GM23338 (cell line): ENCODE data around the gene SEMG1. TPM values are rescaled to one million over a fixed set of nuclear protein-coding genes. Genes with fewer than 3 reads are reported as not detected.

Source experiments
- ATAC-seq: fragments of 200-7000 bp; cut with Tn5 transposase; 3 replicates; pipeline ENCODE4 v1.9.1; 2020
- DNase-seq: peaks from one replicate; pipeline ENCODE4 v3.0.0-alpha.2; 2015; ENCODE audit warnings: low spot score
- H2AFZ ChIP-seq: fragments of 200-600 bp; sonication (generic); 2 replicates; pipeline ENCODE4 v1.8.0; 2016; ENCODE audit warnings: antibody characterized with exemption, mild to moderate bottlenecking, moderate library complexity
- H3F3A ChIP-seq: fragments of 200-600 bp; sonication (generic); replicated peaks from 2 replicates; pipeline ENCODE4 v1.8.0; 2017; ENCODE audit warnings: antibody characterized with exemption, mixed run types, low read depth
- H3K27ac ChIP-seq: fragments of 200-600 bp; sonication (generic); 2 replicates; pipeline ENCODE4 v1.6.1; 2016; ENCODE audit warnings: low read depth
- H3K27me3 ChIP-seq: fragments of 200-600 bp; sonication (generic); 2 replicates; pipeline ENCODE4 v1.8.0; 2016; ENCODE audit warnings: mild to moderate bottlenecking, mixed run types, moderate library complexity; ENCODE audit not compliant: insufficient read depth
- H3K36me3 ChIP-seq: fragments of 200-600 bp; sonication (generic); 2 replicates; pipeline ENCODE4 v1.8.0; 2016; ENCODE audit warnings: mild to moderate bottlenecking; ENCODE audit not compliant: insufficient read depth
- H3K4me1 ChIP-seq: fragments of 200-600 bp; sonication (generic); 2 replicates; pipeline ENCODE4 v1.8.0; 2016; ENCODE audit warnings: mild to moderate bottlenecking, moderate library complexity; ENCODE audit not compliant: insufficient read depth
- H3K4me2 ChIP-seq: fragments of 200-600 bp; sonication (generic); 2 replicates; pipeline ENCODE4 v1.7.1; 2017; ENCODE audit warnings: mixed run types
- H3K4me3 ChIP-seq: fragments of 200-600 bp; sonication (generic); 2 replicates; pipeline ENCODE4 v1.6.1; 2016; ENCODE audit warnings: mixed run types
- H3K79me2 ChIP-seq: fragments of 200-600 bp; sonication (generic); replicated peaks from 2 replicates; pipeline ENCODE4 v1.8.0; 2017; ENCODE audit warnings: mild to moderate bottlenecking; ENCODE audit not compliant: insufficient read depth
- H3K9me2 ChIP-seq: fragments of 200-600 bp; sonication (generic); 2 replicates; pipeline ENCODE4 v1.8.0; 2017; ENCODE audit not compliant: insufficient read depth
- H4K20me1 ChIP-seq: fragments of 200-600 bp; sonication (generic); replicated peaks from 2 replicates; pipeline ENCODE4 v1.8.0; 2017; ENCODE audit warnings: mild to moderate bottlenecking; ENCODE audit not compliant: insufficient read depth
- H3K27ac Mint-ChIP-seq: 2 replicates; pipeline ENCODE4 v1.8.0; 2020; ENCODE audit warnings: inconsistent platforms, mild to moderate bottlenecking, moderate library complexity, mixed read lengths
- H3K27me3 Mint-ChIP-seq: 3 replicates; pipeline ENCODE4 v1.8.0; 2022; ENCODE audit warnings: low read depth, mild to moderate bottlenecking, moderate library complexity, mixed read lengths, inconsistent platforms; ENCODE audit not compliant: insufficient read depth, poor library complexity
- H3K36me3 Mint-ChIP-seq: 3 replicates; pipeline ENCODE4 v1.8.0; 2021; ENCODE audit warnings: low read depth, mild to moderate bottlenecking, inconsistent platforms, moderate library complexity, mixed read lengths
- H3K4me1 Mint-ChIP-seq: 3 replicates; pipeline ENCODE4 v1.8.0; 2020; ENCODE audit warnings: mild to moderate bottlenecking, inconsistent platforms, mixed read lengths
- H3K4me3 Mint-ChIP-seq: 3 replicates; pipeline ENCODE4 v1.8.0; 2021; ENCODE audit warnings: moderate library complexity, mild to moderate bottlenecking, inconsistent platforms, mixed read lengths
- H3K9me3 Mint-ChIP-seq: 3 replicates; pipeline ENCODE4 v1.8.0; 2020; ENCODE audit warnings: moderate library complexity, mild to moderate bottlenecking, inconsistent platforms, mixed read lengths
- CREB1 ChIP-seq: fragments of 250-450 bp; sonication (Bioruptor Pico); IDR thresholded peaks from 2 replicates; pipeline ENCODE4 v1.5.0; 2020; ENCODE audit warnings: low read depth, mild to moderate bottlenecking, moderate library complexity
- EZH2 ChIP-seq: fragments of 200-600 bp; sonication (generic); IDR thresholded peaks from one replicate; pipeline ENCODE4 v1.8.0; 2017; ENCODE audit warnings: antibody characterized with exemption, mild to moderate bottlenecking, low read depth; ENCODE audit not compliant: unreplicated experiment
- EZH2phosphoT487 ChIP-seq: fragments of 200-600 bp; sonication (generic); IDR thresholded peaks from one replicate; pipeline ENCODE4 v1.8.1; 2018; ENCODE audit warnings: antibody characterized with exemption; ENCODE audit not compliant: unreplicated experiment
- POLR2AphosphoS5 ChIP-seq: IDR thresholded peaks from 2 replicates; pipeline ENCODE4 v1.6.1; 2016; ENCODE audit warnings: antibody characterized with exemption, low read depth
- STAT1 ChIP-seq: IDR thresholded peaks from one replicate; pipeline ENCODE4 v1.6.1; 2016; ENCODE audit warnings: antibody characterized with exemption; ENCODE audit not compliant: unreplicated experiment
- ZNF114 ChIP-seq: fragments of 250-450 bp; sonication (Bioruptor Pico); IDR thresholded peaks from 2 replicates; pipeline ENCODE4 v1.5.0; 2020; ENCODE audit warnings: mild to moderate bottlenecking, moderate library complexity
- ZNF331 ChIP-seq: fragments of 250-450 bp; sonication (Bioruptor Pico); IDR thresholded peaks from 2 replicates; pipeline ENCODE4 v1.5.0; 2020; ENCODE audit warnings: low read depth, mild to moderate bottlenecking, moderate library complexity
- polyA plus RNA-seq: library from polyadenylated mRNA; unstranded; fragments of >200 nt; fragmentation: Nextera tagmentation; extraction: Ambion mirVana; gene quantifications from 2 replicates; pipeline ENCODE4 v1.2.1, GENCODE V29; 2016
- total RNA-seq: library from RNA; depleted of rRNA; stranded (reverse); fragments of >200 nt; shearing (Covaris generic); gene quantifications from 2 replicates; pipeline ENCODE4 v1.2.3, GENCODE V29; 2014
- TF ChIP-seq, protein P1 (sequence below): fragments of 250-450 bp; sonication (Bioruptor Pico); IDR thresholded peaks from 2 replicates; pipeline ENCODE4 v1.5.0; 2020; ENCODE audit warnings: mild to moderate bottlenecking, moderate library complexity
- TF ChIP-seq, protein P2 (sequence below), 2 experiments: fragments of 200-600 bp in 1 of 2; sonication (generic) in 1 of 2; conservative IDR thresholded peaks; 2 replicates each; pipeline versions ENCODE4 v1.5.1 to v1.6.1; 2016 to 2017; ENCODE audit warnings: antibody characterized with exemption in 2 of 2, low read depth in 2 of 2, mild to moderate bottlenecking in 2 of 2, moderate library complexity in 1 of 2
- TF ChIP-seq, protein P3 (sequence below): IDR thresholded peaks from one replicate; pipeline ENCODE4 v1.6.1; 2018; ENCODE audit warnings: antibody characterized with exemption; ENCODE audit not compliant: unreplicated experiment
- TF ChIP-seq, protein P4 (sequence below): IDR thresholded peaks from 2 replicates; pipeline ENCODE4 v1.6.1; 2016; ENCODE audit warnings: antibody characterized with exemption

The SEMG1 gene
- total and polyA plus RNA-seq, 2 experiments from 2014 or later, result 3.3 to 5.7 TPM

DNA sequence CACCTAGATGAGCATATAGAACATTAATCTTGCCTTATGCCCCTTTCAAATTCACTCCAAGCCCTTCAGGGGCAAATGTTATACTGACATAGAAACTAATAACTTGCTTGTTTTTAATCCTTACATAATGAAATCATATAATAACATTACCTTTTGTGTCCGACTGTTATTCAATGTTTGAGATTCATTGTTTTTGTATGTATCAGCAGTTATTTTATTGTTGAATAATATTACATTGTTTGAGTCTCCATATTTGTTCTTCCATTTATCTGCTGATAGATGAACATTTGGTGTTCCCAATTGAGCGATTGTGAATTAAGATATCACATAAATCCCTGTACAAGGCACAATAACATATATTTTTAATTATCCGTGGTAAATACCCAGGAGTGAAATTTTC lies 6.0 kb downstream of the SEMG1 start (continued):
- TF ChIP-seq, protein P1, sequence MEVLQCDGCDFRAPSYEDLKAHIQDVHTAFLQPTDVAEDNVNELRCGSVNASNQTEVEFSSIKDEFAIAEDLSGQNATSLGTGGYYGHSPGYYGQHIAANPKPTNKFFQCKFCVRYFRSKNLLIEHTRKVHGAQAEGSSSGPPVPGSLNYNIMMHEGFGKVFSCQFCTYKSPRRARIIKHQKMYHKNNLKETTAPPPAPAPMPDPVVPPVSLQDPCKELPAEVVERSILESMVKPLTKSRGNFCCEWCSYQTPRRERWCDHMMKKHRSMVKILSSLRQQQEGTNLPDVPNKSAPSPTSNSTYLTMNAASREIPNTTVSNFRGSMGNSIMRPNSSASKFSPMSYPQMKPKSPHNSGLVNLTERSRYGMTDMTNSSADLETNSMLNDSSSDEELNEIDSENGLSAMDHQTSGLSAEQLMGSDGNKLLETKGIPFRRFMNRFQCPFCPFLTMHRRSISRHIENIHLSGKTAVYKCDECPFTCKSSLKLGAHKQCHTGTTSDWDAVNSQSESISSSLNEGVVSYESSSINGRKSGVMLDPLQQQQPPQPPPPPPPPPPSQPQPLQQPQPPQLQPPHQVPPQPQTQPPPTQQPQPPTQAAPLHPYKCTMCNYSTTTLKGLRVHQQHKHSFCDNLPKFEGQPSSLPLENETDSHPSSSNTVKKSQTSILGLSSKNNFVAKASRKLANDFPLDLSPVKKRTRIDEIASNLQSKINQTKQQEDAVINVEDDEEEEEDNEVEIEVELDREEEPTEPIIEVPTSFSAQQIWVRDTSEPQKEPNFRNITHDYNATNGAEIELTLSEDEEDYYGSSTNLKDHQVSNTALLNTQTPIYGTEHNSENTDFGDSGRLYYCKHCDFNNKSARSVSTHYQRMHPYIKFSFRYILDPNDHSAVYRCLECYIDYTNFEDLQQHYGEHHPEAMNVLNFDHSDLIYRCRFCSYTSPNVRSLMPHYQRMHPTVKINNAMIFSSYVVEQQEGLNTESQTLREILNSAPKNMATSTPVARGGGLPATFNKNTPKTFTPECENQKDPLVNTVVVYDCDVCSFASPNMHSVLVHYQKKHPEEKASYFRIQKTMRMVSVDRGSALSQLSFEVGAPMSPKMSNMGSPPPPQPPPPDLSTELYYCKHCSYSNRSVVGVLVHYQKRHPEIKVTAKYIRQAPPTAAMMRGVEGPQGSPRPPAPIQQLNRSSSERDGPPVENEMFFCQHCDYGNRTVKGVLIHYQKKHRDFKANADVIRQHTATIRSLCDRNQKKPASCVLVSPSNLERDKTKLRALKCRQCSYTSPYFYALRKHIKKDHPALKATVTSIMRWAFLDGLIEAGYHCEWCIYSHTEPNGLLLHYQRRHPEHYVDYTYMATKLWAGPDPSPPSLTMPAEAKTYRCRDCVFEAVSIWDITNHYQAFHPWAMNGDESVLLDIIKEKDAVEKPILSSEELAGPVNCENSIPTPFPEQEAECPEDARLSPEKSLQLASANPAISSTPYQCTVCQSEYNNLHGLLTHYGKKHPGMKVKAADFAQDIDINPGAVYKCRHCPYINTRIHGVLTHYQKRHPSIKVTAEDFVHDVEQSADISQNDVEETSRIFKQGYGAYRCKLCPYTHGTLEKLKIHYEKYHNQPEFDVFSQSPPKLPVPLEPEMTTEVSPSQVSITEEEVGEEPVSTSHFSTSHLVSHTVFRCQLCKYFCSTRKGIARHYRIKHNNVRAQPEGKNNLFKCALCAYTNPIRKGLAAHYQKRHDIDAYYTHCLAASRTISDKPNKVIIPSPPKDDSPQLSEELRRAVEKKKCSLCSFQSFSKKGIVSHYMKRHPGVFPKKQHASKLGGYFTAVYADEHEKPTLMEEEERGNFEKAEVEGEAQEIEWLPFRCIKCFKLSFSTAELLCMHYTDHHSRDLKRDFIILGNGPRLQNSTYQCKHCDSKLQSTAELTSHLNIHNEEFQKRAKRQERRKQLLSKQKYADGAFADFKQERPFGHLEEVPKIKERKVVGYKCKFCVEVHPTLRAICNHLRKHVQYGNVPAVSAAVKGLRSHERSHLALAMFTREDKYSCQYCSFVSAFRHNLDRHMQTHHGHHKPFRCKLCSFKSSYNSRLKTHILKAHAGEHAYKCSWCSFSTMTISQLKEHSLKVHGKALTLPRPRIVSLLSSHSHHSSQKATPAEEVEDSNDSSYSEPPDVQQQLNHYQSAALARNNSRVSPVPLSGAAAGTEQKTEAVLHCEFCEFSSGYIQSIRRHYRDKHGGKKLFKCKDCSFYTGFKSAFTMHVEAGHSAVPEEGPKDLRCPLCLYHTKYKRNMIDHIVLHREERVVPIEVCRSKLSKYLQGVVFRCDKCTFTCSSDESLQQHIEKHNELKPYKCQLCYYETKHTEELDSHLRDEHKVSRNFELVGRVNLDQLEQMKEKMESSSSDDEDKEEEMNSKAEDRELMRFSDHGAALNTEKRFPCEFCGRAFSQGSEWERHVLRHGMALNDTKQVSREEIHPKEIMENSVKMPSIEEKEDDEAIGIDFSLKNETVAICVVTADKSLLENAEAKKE (CRISPR knock-in tag), result no peak
- TF ChIP-seq, protein P2, sequence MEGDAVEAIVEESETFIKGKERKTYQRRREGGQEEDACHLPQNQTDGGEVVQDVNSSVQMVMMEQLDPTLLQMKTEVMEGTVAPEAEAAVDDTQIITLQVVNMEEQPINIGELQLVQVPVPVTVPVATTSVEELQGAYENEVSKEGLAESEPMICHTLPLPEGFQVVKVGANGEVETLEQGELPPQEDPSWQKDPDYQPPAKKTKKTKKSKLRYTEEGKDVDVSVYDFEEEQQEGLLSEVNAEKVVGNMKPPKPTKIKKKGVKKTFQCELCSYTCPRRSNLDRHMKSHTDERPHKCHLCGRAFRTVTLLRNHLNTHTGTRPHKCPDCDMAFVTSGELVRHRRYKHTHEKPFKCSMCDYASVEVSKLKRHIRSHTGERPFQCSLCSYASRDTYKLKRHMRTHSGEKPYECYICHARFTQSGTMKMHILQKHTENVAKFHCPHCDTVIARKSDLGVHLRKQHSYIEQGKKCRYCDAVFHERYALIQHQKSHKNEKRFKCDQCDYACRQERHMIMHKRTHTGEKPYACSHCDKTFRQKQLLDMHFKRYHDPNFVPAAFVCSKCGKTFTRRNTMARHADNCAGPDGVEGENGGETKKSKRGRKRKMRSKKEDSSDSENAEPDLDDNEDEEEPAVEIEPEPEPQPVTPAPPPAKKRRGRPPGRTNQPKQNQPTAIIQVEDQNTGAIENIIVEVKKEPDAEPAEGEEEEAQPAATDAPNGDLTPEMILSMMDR (conservative IDR thresholded peaks at IDR 0.05; ENCODE audit: low read depth in 2 of 2), result no peak
- TF ChIP-seq ZNF331 (CRISPR knock-in tag) (no peak), ZNF114 (no peak), EZH2 (no peak)

DNA sequence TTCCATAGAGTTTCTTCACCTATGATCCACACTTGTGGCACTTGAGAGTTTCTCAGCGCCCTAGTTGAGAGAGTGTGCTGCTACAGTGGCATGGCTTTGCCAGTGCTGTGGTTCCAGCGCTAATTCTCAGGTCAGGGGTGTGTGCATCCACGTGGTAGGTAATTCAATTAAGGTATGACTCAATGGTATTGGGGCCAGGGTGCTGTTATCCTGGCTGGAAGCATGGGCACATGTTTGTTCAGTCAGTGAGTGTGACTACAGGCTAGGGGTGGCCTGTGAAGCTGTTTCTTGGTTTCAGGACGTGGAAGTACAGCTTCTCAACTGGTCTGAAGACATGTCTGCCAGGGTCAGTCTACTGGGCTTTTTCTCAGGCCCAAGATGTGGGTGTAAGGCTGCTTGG lies 11.3 kb downstream of the SEMG1 start:
- Mint-ChIP-seq H3K27me3 (peaks cover 3% of the 10 kb centered on the region), H3K4me1 (no peaks in the 10 kb centered on the region), H3K9me3 (no peaks in the 10 kb centered on the region; the same call in 1 of the 3 replicates), H3K36me3 (no peaks in the 10 kb centered on the region), H3K4me3 (no peak overlapping the region), H3K27ac (no peak overlapping the region)
- no peak for ATAC-seq
- Histone ChIP-seq H3K4me3 (no peak overlapping the region), H3K36me3 (no peaks in the 10 kb centered on the region), H3K27ac (no peak overlapping the region), H4K20me1 (no peaks in the 10 kb centered on the region), H3F3A (no peaks in the 10 kb centered on the region), H3K4me1 (no peaks in the 10 kb centered on the region), H3K27me3 (no peaks in the 10 kb centered on the region), H3K79me2 (no peaks in the 10 kb centered on the region), H3K9me2 (peaks cover 7% of the 10 kb centered on the region; the same call in 1 of the 2 replicates), H3K4me2 (no peak overlapping the region), H2AFZ (no peak overlapping the region)
- no peak for DNase-seq
- no peak for TF ChIP-seq STAT1
- TF ChIP-seq, protein P3, sequence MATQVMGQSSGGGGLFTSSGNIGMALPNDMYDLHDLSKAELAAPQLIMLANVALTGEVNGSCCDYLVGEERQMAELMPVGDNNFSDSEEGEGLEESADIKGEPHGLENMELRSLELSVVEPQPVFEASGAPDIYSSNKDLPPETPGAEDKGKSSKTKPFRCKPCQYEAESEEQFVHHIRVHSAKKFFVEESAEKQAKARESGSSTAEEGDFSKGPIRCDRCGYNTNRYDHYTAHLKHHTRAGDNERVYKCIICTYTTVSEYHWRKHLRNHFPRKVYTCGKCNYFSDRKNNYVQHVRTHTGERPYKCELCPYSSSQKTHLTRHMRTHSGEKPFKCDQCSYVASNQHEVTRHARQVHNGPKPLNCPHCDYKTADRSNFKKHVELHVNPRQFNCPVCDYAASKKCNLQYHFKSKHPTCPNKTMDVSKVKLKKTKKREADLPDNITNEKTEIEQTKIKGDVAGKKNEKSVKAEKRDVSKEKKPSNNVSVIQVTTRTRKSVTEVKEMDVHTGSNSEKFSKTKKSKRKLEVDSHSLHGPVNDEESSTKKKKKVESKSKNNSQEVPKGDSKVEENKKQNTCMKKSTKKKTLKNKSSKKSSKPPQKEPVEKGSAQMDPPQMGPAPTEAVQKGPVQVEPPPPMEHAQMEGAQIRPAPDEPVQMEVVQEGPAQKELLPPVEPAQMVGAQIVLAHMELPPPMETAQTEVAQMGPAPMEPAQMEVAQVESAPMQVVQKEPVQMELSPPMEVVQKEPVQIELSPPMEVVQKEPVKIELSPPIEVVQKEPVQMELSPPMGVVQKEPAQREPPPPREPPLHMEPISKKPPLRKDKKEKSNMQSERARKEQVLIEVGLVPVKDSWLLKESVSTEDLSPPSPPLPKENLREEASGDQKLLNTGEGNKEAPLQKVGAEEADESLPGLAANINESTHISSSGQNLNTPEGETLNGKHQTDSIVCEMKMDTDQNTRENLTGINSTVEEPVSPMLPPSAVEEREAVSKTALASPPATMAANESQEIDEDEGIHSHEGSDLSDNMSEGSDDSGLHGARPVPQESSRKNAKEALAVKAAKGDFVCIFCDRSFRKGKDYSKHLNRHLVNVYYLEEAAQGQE, result no peak
- no peak for TF ChIP-seq EZH2phosphoT487
- TF ChIP-seq POLR2AphosphoS5, result no peak
- TF ChIP-seq ZNF331 (CRISPR knock-in tag), result no peak
- TF ChIP-seq, protein P4, sequence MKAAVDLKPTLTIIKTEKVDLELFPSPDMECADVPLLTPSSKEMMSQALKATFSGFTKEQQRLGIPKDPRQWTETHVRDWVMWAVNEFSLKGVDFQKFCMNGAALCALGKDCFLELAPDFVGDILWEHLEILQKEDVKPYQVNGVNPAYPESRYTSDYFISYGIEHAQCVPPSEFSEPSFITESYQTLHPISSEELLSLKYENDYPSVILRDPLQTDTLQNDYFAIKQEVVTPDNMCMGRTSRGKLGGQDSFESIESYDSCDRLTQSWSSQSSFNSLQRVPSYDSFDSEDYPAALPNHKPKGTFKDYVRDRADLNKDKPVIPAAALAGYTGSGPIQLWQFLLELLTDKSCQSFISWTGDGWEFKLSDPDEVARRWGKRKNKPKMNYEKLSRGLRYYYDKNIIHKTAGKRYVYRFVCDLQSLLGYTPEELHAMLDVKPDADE, result no peak
- TF ChIP-seq EZH2, result no peak
- TF ChIP-seq CREB1, result no peak
- no peak for TF ChIP-seq ZNF114
